ENCODE results near the gene ARL17A. TPM values are rescaled to one million over a fixed set of nuclear protein-coding genes. Genes with fewer than 3 reads are reported as not detected.
A peak's percentile ranks its signal among the peaks of the same experiment; 100 is the strongest.
"Not testable (repeated sequence)": the region's sequence is repeated elsewhere in the genome, so short reads cannot be mapped to it uniquely, and the experiment has no call there.

Gene ARL17A
- polyA plus RNA-seq (2011; rRNA removed): 18.6 and 20.5 TPM in 2 replicates
- polyA plus RNA-seq (2012; cell fraction: cytosol; rRNA removed): 11.1 and 11.8 TPM in 2 replicates
- polyA plus RNA-seq (2012; cell fraction: nucleus; rRNA removed): 35.7 and 36.3 TPM in 2 replicates
- 9.3 to 10.0 TPM (median 9.3 TPM) in 3 replicates for polyA plus RNA-seq (2017; fragmentation: RNase III; extraction: RNeasy Plus Mini Kit Qiagen cat#74134 plus additional on column Dnase treatment)
- 51.7 and 52.8 TPM in 2 replicates for polyA minus RNA-seq (2011; rRNA and poly(A)+ RNA removed)

DNA sequence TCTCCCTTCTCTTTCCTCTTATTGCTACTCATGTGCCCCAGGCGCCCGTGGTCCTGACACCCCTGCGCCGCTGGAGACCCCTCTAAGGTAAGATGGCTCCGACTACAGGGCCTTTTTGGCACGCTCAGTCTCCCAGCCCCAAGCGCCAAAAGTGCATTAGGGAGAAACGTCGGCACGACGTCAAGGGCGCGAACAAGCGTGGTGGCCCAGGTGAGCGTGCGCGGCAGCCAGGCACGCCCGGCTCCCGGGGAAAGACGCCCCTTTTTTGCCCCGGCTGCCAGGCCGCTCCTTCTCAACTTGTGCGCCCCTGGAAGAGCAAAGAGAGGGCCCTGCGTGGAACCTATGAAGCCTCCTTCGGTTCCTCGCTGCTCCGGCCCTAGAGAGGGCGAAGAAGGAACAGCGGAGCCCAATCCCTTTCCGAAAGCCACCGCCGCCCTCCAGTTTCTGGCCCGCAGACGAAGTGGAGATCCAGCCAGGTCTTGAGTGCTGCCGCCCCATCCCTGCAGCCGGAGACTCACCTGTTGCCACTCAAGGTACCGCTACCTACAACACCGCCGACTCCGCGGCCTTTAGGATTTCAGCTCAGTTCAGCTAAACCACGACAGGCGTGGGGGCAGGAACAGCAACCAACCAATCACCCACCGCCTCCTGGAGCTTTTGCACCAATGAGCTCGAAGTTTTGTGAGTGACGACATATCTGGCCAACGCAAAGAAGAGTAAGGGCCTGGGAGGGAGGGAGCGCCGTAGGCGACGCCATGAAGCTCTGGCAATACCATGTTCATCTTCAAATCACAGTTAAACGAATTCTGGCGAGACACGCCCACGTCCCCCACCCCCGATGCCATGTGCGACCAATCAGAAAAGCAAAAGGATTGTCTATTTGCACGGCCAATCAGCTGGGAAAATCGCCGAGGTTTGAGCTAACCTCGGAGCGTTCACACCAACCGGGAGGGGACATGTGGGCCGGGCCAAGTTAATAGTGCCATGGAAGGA lies at the start of gene ARL17A:
ARL17A (minus strand) TSS at position 609 of the 993 bp plus-strand sequence. CDS start 3,369 bp downstream, outside the sequence.
- POLR2A ChIA-PET; H3K4me1 ChIP-seq; DNase-seq (ENCODE audit: low read depth in 1 of 2, low spot score in 1 of 2); H3K9me3 ChIP-seq; CTCF ChIA-PET; H3K4me3 ChIP-seq: not testable (repeated sequence)
- peak within 1 kb of the TSS; percentile 59 to 70; a peak in 3 of 6 replicates for H3K27ac ChIP-seq
- peak; percentile 89 for FAIRE-seq
- H3K4me2 ChIP-seq: peak within 1 kb of the TSS; percentile 59; the same call in 1 of the 3 replicates
- WGBS (ENCODE audit: missing lambda C conversion rate): no CpG with 5 or more reads among the region's 65 CpGs
- ATAC-seq: peak; percentile 94 to 96

DNA sequence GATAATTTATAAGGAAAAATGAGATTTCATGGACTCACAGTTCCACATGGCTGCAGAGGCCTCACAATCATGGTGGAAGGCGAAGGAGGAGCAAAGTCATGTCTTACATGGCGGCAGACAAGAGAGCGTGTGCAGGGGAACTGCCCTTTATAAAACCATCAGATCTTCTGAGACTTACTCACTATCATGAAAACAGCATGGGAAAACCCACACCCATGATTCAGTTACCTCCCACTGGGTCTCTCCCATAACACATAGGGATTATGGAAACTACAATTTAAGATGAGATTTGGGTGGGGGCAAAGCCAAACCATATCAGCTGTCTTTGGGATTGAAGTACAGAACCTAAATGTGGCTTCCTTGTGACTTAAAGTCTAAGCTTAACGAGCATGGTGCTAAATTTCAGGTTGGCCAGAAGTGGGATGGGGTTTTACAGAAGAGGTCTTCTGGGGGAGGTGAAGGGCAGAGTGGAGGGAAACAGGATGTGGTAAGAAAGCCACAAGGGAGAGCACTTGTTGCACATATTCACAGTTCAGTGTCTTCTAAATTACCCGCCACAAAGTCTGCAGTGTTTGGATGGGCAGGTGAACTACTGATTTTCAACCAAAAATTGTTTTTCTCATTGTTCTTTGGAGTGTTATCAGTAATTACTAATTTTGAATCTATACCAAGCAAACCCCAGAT lies 49.4 kb upstream of the ARL17A start:
- H3K9me3 ChIP-seq; FAIRE-seq; DNase-seq (ENCODE audit: low read depth in 1 of 2, low spot score in 1 of 2); H3K4me1 ChIP-seq; H3K4me2 ChIP-seq; H3K27ac ChIP-seq; POLR2A ChIA-PET; ATAC-seq; H3K4me3 ChIP-seq; CTCF ChIA-PET: not testable (repeated sequence)
- no CpG with 5 or more reads among the region's 5 CpGs for WGBS (ENCODE audit: missing lambda C conversion rate)

GRCh38 chr17:46627452-46627851 lies 48.0 kb upstream of the ARL17A start:
- H3K4me3 ChIP-seq; H3K4me1 ChIP-seq; H3K4me2 ChIP-seq; POLR2A ChIA-PET; DNase-seq (ENCODE audit: low read depth in 1 of 2, low spot score in 1 of 2); ATAC-seq; H3K9me3 ChIP-seq; CTCF ChIA-PET; H3K27ac ChIP-seq: not testable (repeated sequence)
- FAIRE-seq: peak; percentile 49
- whole genome bisulfite sequencing (ENCODE audit: missing lambda C conversion rate): 80% methylated on average over 1 of the region's 2 CpGs

- FAIRE-seq; H3K27ac ChIP-seq; DNase-seq (ENCODE audit: low read depth in 1 of 2, low spot score in 1 of 2); H3K4me2 ChIP-seq; CTCF ChIA-PET; H3K4me1 ChIP-seq; POLR2A ChIA-PET; ATAC-seq; H3K9me3 ChIP-seq; H3K4me3 ChIP-seq: not testable (repeated sequence)
- no CpG with 5 or more reads among the region's 5 CpGs for WGBS (ENCODE audit: missing lambda C conversion rate)
Measured at GRCh38 chr17:46624726-46625125, 45.2 kb upstream of the ARL17A start.

GRCh38 chr17:46623790-46624189 lies 44.3 kb upstream of the ARL17A start:
- H3K4me2 ChIP-seq; ATAC-seq; DNase-seq (ENCODE audit: low read depth in 1 of 2, low spot score in 1 of 2); POLR2A ChIA-PET; H3K27ac ChIP-seq; FAIRE-seq; H3K4me3 ChIP-seq; H3K9me3 ChIP-seq; H3K4me1 ChIP-seq; CTCF ChIA-PET: not testable (repeated sequence)
- no CpG with 5 or more reads among the region's 2 CpGs for WGBS (ENCODE audit: missing lambda C conversion rate)

GRCh38 chr17:46618975-46619374 lies 39.5 kb upstream of the ARL17A start:
- DNase-seq (ENCODE audit: low read depth in 1 of 2, low spot score in 1 of 2); H3K4me2 ChIP-seq; CTCF ChIA-PET; H3K27ac ChIP-seq; H3K9me3 ChIP-seq; FAIRE-seq; POLR2A ChIA-PET; H3K4me3 ChIP-seq; H3K4me1 ChIP-seq; ATAC-seq: not testable (repeated sequence)
- WGBS (ENCODE audit: missing lambda C conversion rate): no CpG with 5 or more reads among the region's 1 CpG

DNA sequence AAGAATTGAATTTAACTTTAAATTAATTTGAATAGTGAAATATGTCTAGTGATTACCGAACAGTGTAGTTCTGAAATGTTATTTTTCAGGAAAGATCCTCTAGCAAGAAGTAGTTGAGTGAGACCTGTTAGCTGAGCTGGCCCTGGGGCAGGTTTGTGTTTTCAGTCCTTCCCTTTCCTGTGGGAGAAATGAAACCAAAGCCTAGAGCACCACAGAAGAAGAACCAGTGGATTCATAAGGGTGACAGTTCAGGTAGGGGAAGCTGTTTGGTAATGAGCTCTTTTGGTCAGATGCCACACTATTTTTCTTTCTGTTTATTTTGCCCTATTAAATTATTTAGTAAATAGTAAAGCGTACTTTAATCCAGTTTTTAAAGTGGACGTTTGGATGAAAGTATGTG lies 37.6 kb upstream of the ARL17A start:
- H3K4me2 ChIP-seq; H3K27ac ChIP-seq; DNase-seq (ENCODE audit: low read depth in 1 of 2, low spot score in 1 of 2); CTCF ChIA-PET; H3K4me3 ChIP-seq; ATAC-seq; H3K9me3 ChIP-seq; POLR2A ChIA-PET; FAIRE-seq; H3K4me1 ChIP-seq: not testable (repeated sequence)
- WGBS (ENCODE audit: missing lambda C conversion rate): no CpG with 5 or more reads among the region's 3 CpGs

- H3K4me2 ChIP-seq; H3K4me1 ChIP-seq; H3K9me3 ChIP-seq; ATAC-seq; CTCF ChIA-PET; H3K4me3 ChIP-seq; DNase-seq (ENCODE audit: low read depth in 1 of 2, low spot score in 1 of 2); FAIRE-seq; H3K27ac ChIP-seq; POLR2A ChIA-PET: not testable (repeated sequence)
- no CpG with 5 or more reads among the region's 1 CpG for WGBS (ENCODE audit: missing lambda C conversion rate)
Measured at GRCh38 chr17:46613876-46614275, 34.4 kb upstream of the ARL17A start.

GRCh38 chr17:46611304-46611703 lies 31.8 kb upstream of the ARL17A start:
- H3K4me2 ChIP-seq; H3K9me3 ChIP-seq; DNase-seq (ENCODE audit: low read depth in 1 of 2, low spot score in 1 of 2); POLR2A ChIA-PET; FAIRE-seq; ATAC-seq; H3K27ac ChIP-seq; H3K4me3 ChIP-seq; H3K4me1 ChIP-seq; CTCF ChIA-PET: not testable (repeated sequence)
- 100% methylated on average over 1 of the region's 2 CpGs for WGBS (ENCODE audit: missing lambda C conversion rate)

- DNase-seq (ENCODE audit: low read depth in 1 of 2, low spot score in 1 of 2); CTCF ChIA-PET; H3K4me1 ChIP-seq; H3K4me2 ChIP-seq; H3K4me3 ChIP-seq; POLR2A ChIA-PET; FAIRE-seq; H3K27ac ChIP-seq; ATAC-seq; H3K9me3 ChIP-seq: not testable (repeated sequence)
Measured at GRCh38 chr17:46603125-46603524, 23.6 kb upstream of the ARL17A start.

- H3K4me3 ChIP-seq; ATAC-seq; DNase-seq (ENCODE audit: low read depth in 1 of 2, low spot score in 1 of 2); H3K9me3 ChIP-seq; POLR2A ChIA-PET; H3K4me2 ChIP-seq; H3K27ac ChIP-seq; CTCF ChIA-PET; H3K4me1 ChIP-seq: not testable (repeated sequence)
- no CpG with 5 or more reads among the region's 3 CpGs for WGBS (ENCODE audit: missing lambda C conversion rate)
- FAIRE-seq: peak; percentile 13
Measured at GRCh38 chr17:46600767-46601166, 21.3 kb upstream of the ARL17A start.

All from A549 (cell line).